Measurements from ENCODE around the gene STOML3.
A peak's percentile ranks its signal among the peaks of the same experiment; 100 is the strongest.
"Not testable (repeated sequence)": the region's sequence is repeated elsewhere in the genome, so short reads cannot be mapped to it uniquely, and the experiment has no call there.

The STOML3 gene

DNA sequence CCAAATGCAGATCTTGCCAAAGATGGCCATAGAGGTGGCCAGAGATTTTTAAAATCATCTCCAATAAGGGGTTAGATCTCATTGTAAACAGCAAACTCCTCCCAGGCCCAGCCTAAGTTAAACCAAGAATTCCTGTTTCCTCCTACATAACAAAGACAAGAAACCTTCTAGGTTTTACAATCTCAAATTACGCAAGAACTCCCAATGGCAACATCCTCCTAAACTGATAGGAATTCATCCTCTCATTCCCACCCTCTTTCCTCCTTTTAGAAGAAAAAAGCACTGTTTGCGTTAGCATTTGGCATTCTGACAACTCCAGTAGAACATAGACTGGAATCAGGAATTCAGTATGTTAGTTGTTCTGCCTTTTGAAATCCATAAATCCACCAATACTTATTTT is 32.7 kb upstream of the STOML3 start:
- Histone ChIP-seq H3K4me1 (ENCODE audit: insufficient read depth, low read length) (no peaks in the 10 kb centered on the region), H3K4me3 (ENCODE audit: low read length) (no peak overlapping the region), H3K9me3 (ENCODE audit: low read length) (no peaks in the 10 kb centered on the region), H3K27me3 (ENCODE audit: insufficient read depth, low read length) (no peaks in the 10 kb centered on the region), H3K36me3 (ENCODE audit: insufficient read depth, low read length) (peaks cover 79% of the 10 kb centered on the region), H2AFZ (ENCODE audit: low read depth, low read length) (no peak overlapping the region)

DNA sequence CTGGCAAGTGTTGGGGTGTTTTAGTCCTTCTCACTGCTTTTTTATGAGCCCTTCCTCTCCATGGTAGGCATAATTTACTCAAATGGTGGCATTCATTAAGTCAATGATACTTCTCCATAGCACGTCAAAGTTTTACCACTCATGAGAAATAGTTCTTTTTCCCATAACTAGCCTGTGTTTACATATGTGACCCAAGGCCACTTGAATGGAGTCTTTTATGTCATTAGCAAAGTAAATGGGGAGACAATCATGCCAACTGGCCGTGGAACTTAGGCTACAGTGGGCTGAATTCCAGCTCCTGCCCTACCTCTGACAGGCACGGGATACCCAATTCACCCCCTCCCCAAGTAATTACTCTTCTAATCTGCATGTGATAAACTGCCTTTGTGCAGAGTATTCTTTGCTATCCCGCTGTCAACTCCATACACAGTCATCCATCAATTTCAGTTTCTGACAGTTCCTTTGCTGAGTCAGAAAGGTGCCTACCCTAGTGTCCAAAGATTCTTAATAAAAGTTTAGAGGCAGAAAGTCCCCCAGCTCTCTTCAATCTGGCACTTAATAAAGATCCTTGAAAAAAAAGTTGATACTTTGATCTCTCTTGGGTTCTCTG is 30.3 kb upstream of the STOML3 start:
- Histone ChIP-seq H3K36me3 (ENCODE audit: insufficient read depth, low read length) (peaks cover 66% of the 10 kb centered on the region), H3K9me3 (ENCODE audit: low read length) (no peaks in the 10 kb centered on the region), H3K4me1 (ENCODE audit: insufficient read depth, low read length) (no peaks in the 10 kb centered on the region), H2AFZ (ENCODE audit: low read depth, low read length) (no peak overlapping the region), H3K27me3 (ENCODE audit: insufficient read depth, low read length) (no peaks in the 10 kb centered on the region), H3K4me3 (ENCODE audit: low read length) (no peak overlapping the region)

DNA sequence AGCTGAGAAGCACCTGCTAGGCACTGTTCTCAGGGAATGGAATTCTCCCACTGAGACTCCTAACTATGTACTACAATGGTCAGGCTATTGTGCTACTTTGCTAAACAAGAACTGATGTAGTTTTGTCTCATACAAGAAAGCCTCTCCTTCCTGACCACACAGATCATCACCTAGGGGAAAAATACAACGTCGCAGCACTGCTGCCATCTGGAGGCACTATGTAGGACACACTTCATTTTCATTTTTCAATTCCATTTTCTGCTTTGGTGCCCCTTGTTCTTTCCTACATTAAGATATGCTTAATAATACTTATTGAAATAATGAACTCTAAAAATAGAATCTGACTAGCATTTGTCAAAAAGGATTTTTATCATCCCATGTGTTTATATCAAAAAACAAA is 26.2 kb upstream of the STOML3 start:
- H3K4me3 ChIP-seq (ENCODE audit: low read length): no peak overlapping the region
- H3K4me1 ChIP-seq (ENCODE audit: insufficient read depth, low read length): no peaks in the 10 kb centered on the region
- no peak overlapping the region for H2AFZ ChIP-seq (ENCODE audit: low read depth, low read length)
- H3K27me3 ChIP-seq (ENCODE audit: insufficient read depth, low read length): no peaks in the 10 kb centered on the region
- no peaks in the 10 kb centered on the region for H3K9me3 ChIP-seq (ENCODE audit: low read length)
- peaks cover 65% of the 10 kb centered on the region for H3K36me3 ChIP-seq (ENCODE audit: insufficient read depth, low read length)

GRCh38 chr13:39016087-39016486 is 25.5 kb upstream of the STOML3 start:
- Histone ChIP-seq H3K27me3 (ENCODE audit: insufficient read depth, low read length) (no peaks in the 10 kb centered on the region), H3K4me3 (ENCODE audit: low read length) (no peak overlapping the region), H3K9me3 (ENCODE audit: low read length) (no peaks in the 10 kb centered on the region), H3K36me3 (ENCODE audit: insufficient read depth, low read length) (peaks cover 64% of the 10 kb centered on the region), H3K4me1 (ENCODE audit: insufficient read depth, low read length) (no peaks in the 10 kb centered on the region), H2AFZ (ENCODE audit: low read depth, low read length) (no peak overlapping the region)

DNA sequence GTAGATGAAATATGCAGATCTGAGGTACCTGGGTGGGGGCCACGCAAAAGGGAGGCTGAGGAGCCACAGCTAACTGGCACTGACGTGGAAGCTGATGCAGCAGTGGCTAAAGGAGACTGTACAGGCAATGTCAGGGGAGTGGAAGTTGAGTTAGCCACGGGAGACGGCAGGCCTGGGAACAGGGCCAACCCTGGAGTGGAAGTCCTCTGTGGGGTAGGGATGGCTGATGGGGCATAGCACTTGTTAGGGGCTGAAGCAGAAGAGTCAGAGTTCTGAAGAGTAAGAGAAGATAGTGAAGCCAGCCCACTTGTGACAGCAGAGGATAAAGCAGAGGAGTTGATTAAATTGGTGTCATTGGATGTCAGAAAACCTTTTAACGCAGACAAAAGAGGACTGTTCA is 22.8 kb upstream of the STOML3 start:
- H3K36me3 ChIP-seq (ENCODE audit: insufficient read depth, low read length): peaks cover 75% of the 10 kb centered on the region
- no peaks in the 10 kb centered on the region for H3K9me3 ChIP-seq (ENCODE audit: low read length)
- no peaks in the 10 kb centered on the region for H3K4me1 ChIP-seq (ENCODE audit: insufficient read depth, low read length)
- H3K4me3 ChIP-seq (ENCODE audit: low read length): no peak overlapping the region
- no peak overlapping the region for H2AFZ ChIP-seq (ENCODE audit: low read depth, low read length)
- no peaks in the 10 kb centered on the region for H3K27me3 ChIP-seq (ENCODE audit: insufficient read depth, low read length)

GRCh38 chr13:39012608-39013007 is 22.0 kb upstream of the STOML3 start:
- Histone ChIP-seq H3K36me3 (ENCODE audit: insufficient read depth, low read length) (peaks cover 79% of the 10 kb centered on the region), H3K4me3 (ENCODE audit: low read length) (no peak overlapping the region), H2AFZ (ENCODE audit: low read depth, low read length) (no peak overlapping the region), H3K9me3 (ENCODE audit: low read length) (no peaks in the 10 kb centered on the region), H3K27me3 (ENCODE audit: insufficient read depth, low read length) (no peaks in the 10 kb centered on the region), H3K4me1 (ENCODE audit: insufficient read depth, low read length) (no peaks in the 10 kb centered on the region)

- not testable (repeated sequence) for H3K27me3 ChIP-seq (ENCODE audit: insufficient read depth, low read length); H3K4me1 ChIP-seq (ENCODE audit: insufficient read depth, low read length); H3K4me3 ChIP-seq (ENCODE audit: low read length); H2AFZ ChIP-seq (ENCODE audit: low read depth, low read length); H3K9me3 ChIP-seq (ENCODE audit: low read length)
- H3K36me3 ChIP-seq (ENCODE audit: insufficient read depth, low read length): peaks cover 30% of the 10 kb centered on the region
Observed at GRCh38 chr13:39006371-39007111, 15.9 kb upstream of the STOML3 start.

DNA sequence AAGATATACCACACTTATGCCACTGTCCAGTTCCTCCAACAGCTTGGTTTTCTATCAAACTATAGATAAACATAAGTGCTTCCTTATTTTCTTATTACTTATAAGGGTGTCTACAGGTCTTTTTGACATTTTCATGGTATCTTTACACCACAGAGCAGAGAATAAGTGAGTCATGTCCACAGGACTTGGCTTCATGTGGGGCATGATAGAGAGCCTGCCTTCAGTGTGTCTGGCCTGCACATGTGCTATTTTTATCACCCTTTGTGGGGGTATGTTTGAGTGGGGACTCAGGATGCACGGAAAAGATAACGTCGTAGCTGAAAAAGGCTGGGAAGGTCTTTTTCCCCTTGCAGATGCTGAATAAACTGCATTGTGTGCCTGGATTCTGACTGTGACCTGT is 8.1 kb upstream of the STOML3 start:
- Histone ChIP-seq H3K9me3 (ENCODE audit: low read length) (no peaks in the 10 kb centered on the region), H3K4me1 (ENCODE audit: insufficient read depth, low read length) (no peaks in the 10 kb centered on the region), H3K4me3 (ENCODE audit: low read length) (no peak overlapping the region), H3K27me3 (ENCODE audit: insufficient read depth, low read length) (no peaks in the 10 kb centered on the region), H2AFZ (ENCODE audit: low read depth, low read length) (no peak overlapping the region), H3K36me3 (ENCODE audit: insufficient read depth, low read length) (no peaks in the 10 kb centered on the region)

- Histone ChIP-seq H3K4me1 (ENCODE audit: insufficient read depth, low read length) (peaks cover 4% of the 10 kb centered on the region), H3K36me3 (ENCODE audit: insufficient read depth, low read length) (no peaks in the 10 kb centered on the region), H3K27me3 (ENCODE audit: insufficient read depth, low read length) (no peaks in the 10 kb centered on the region), H2AFZ (ENCODE audit: low read depth, low read length) (no peak overlapping the region), H3K4me3 (ENCODE audit: low read length) (no peak overlapping the region), H3K9me3 (ENCODE audit: low read length) (no peaks in the 10 kb centered on the region)
Observed at GRCh38 chr13:38993381-38993780, 2.8 kb upstream of the STOML3 start.

- H2AFZ ChIP-seq (ENCODE audit: low read depth, low read length): peak overlapping the region; percentile 71
- H3K27me3 ChIP-seq (ENCODE audit: insufficient read depth, low read length): no peaks in the 10 kb centered on the region
- peaks cover 16% of the 10 kb centered on the region for H3K4me1 ChIP-seq (ENCODE audit: insufficient read depth, low read length)
- H3K36me3 ChIP-seq (ENCODE audit: insufficient read depth, low read length): no peaks in the 10 kb centered on the region
- no peak overlapping the region for H3K4me3 ChIP-seq (ENCODE audit: low read length)
- H3K9me3 ChIP-seq (ENCODE audit: low read length): no peaks in the 10 kb centered on the region
Observed at GRCh38 chr13:38981096-38981495, 9.5 kb downstream of the STOML3 start.

GRCh38 chr13:38980750-38981078 is 9.9 kb downstream of the STOML3 start:
- Histone ChIP-seq H2AFZ (ENCODE audit: low read depth, low read length) (peak overlapping the region; percentile 71), H3K4me3 (ENCODE audit: low read length) (no peak overlapping the region), H3K9me3 (ENCODE audit: low read length) (no peaks in the 10 kb centered on the region), H3K36me3 (ENCODE audit: insufficient read depth, low read length) (no peaks in the 10 kb centered on the region), H3K27me3 (ENCODE audit: insufficient read depth, low read length) (no peaks in the 10 kb centered on the region), H3K4me1 (ENCODE audit: insufficient read depth, low read length) (peaks cover 16% of the 10 kb centered on the region)

GRCh38 chr13:38979891-38980749 is 10.5 kb downstream of the STOML3 start:
- no peaks in the 10 kb centered on the region for H3K36me3 ChIP-seq (ENCODE audit: insufficient read depth, low read length)
- no peaks in the 10 kb centered on the region for H3K27me3 ChIP-seq (ENCODE audit: insufficient read depth, low read length)
- peaks cover 16% of the 10 kb centered on the region for H3K4me1 ChIP-seq (ENCODE audit: insufficient read depth, low read length)
- H3K4me3 ChIP-seq (ENCODE audit: low read length): peak overlapping the region; percentile 1
- H2AFZ ChIP-seq (ENCODE audit: low read depth, low read length): peak overlapping the region; percentile 71
- H3K9me3 ChIP-seq (ENCODE audit: low read length): no peaks in the 10 kb centered on the region

DNA sequence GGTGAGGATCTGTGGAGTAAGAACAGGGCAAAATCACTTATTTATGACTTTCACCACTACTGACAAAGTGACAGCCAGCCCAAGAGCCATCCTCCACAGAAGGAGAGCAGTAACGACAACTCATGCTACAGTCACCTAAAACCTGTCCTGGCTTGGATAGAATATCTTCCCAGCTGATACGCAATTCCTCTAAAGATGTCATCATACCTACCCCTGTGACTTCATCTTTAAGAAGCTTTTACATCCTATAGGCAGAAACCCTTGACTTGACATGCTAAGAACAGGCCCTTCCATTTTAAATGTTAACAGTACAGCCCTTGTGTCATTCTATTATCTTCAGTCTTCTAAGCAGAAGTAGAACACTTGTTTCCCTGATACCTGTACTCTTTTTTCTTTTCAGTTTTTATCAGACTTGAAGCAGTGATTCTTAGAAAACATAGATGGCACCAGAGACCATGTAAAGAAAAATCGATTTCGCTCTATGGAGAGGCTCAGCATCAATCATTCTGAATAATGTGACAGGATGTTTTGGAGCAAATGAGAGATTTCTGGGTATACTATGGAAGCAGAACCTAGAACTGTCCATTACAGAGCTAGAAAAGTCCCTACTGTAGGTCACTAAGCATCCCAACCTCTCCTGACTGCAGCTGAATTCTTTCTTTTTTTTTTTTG is 20.1 kb downstream of the STOML3 start:
- H3K27me3 ChIP-seq (ENCODE audit: insufficient read depth, low read length): no peaks in the 10 kb centered on the region
- no peaks in the 10 kb centered on the region for H3K9me3 ChIP-seq (ENCODE audit: low read length)
- no peak overlapping the region for H3K4me3 ChIP-seq (ENCODE audit: low read length)
- H3K36me3 ChIP-seq (ENCODE audit: insufficient read depth, low read length): no peaks in the 10 kb centered on the region
- H3K4me1 ChIP-seq (ENCODE audit: insufficient read depth, low read length): no peaks in the 10 kb centered on the region
- H2AFZ ChIP-seq (ENCODE audit: low read depth, low read length): no peak overlapping the region

All from neuron (in vitro differentiated cells).